Mesendoderm (in vitro differentiated cells): Measurements from ENCODE around the gene ITGAD.
A peak's percentile ranks its signal among the peaks of the same experiment; 100 is the strongest.

Experiments
- DNase-seq: peaks from one replicate; pipeline ENCODE4 v3.0.0; 2013
- H2AK5ac ChIP-seq: 2 replicates; pipeline ENCODE4 v1.6.1; 2013; ENCODE audit warnings: low read length, inconsistent platforms
- H2BK120ac ChIP-seq: 2 replicates; pipeline ENCODE4 v1.6.1; 2013; ENCODE audit warnings: low read depth, mild to moderate bottlenecking, low read length, moderate library complexity, mixed read lengths
- H2BK15ac ChIP-seq: replicated peaks from 2 replicates; pipeline ENCODE4 v1.6.1; 2013; ENCODE audit warnings: low read depth, mild to moderate bottlenecking, moderate library complexity
- H2BK5ac ChIP-seq: 2 replicates; pipeline ENCODE4 v1.6.1; 2013; ENCODE audit warnings: low read length, inconsistent platforms
- H3K18ac ChIP-seq: 2 replicates; pipeline ENCODE4 v1.6.1; 2013; ENCODE audit warnings: mild to moderate bottlenecking, low read length, mixed read lengths
- H3K23ac ChIP-seq: one replicate; pipeline ENCODE4 v1.6.1; 2013; ENCODE audit warnings: low read length
- H3K27ac ChIP-seq: 2 replicates; pipeline ENCODE4 v1.5.1; 2013; ENCODE audit warnings: low read depth, mild to moderate bottlenecking, inconsistent platforms, low read length, moderate library complexity
- H3K27me3 ChIP-seq: 2 replicates; pipeline ENCODE4 v1.6.1; 2013; ENCODE audit warnings: low read length, control low read depth, mild to moderate bottlenecking, inconsistent platforms; ENCODE audit not compliant: insufficient read depth, poor library complexity
- H3K36me3 ChIP-seq: 2 replicates; pipeline ENCODE4 v1.6.1; 2013; ENCODE audit warnings: low read length, inconsistent platforms; ENCODE audit not compliant: control insufficient read depth, insufficient read depth
- H3K4ac ChIP-seq: one replicate; pipeline ENCODE4 v1.6.1; 2013; ENCODE audit warnings: low read depth, mild to moderate bottlenecking, low read length, moderate library complexity
- H3K4me1 ChIP-seq: 2 replicates; pipeline ENCODE4 v1.6.1; 2013; ENCODE audit warnings: low read depth, low read length, inconsistent platforms; ENCODE audit not compliant: control insufficient read depth
- H3K4me2 ChIP-seq: 2 replicates; pipeline ENCODE4 v1.6.1; 2013; ENCODE audit warnings: low read length
- H3K4me3 ChIP-seq: 2 replicates; pipeline ENCODE4 v1.5.1; 2013; ENCODE audit warnings: mild to moderate bottlenecking, low read length
- H3K56ac ChIP-seq: one replicate; pipeline ENCODE4 v1.6.1; 2013; ENCODE audit warnings: low read length
- H3K79me1 ChIP-seq: 2 replicates; pipeline ENCODE4 v1.6.1; 2013; ENCODE audit warnings: low read length, inconsistent platforms
- H3K79me2 ChIP-seq: 2 replicates; pipeline ENCODE4 v1.6.1; 2013; ENCODE audit warnings: mild to moderate bottlenecking, low read length; ENCODE audit not compliant: control insufficient read depth, insufficient read depth
- H3K9ac ChIP-seq: 2 replicates; pipeline ENCODE4 v1.6.1; 2013; ENCODE audit warnings: low read length, inconsistent platforms
- H4K5ac ChIP-seq: one replicate; pipeline ENCODE4 v1.6.1; 2013; ENCODE audit warnings: low read length
- H4K8ac ChIP-seq: one replicate; pipeline ENCODE4 v1.6.1; 2013; ENCODE audit warnings: low read depth, mild to moderate bottlenecking, control low read depth, low read length, moderate library complexity
- WGBS: extraction: QIAGEN DNeasy Blood & Tissue Kit; methylation state at CpG from one replicate; pipeline ENCODE4 v1.1.7; 2013; ENCODE audit warnings: low lambda C conversion rate, missing lambda C conversion rate; ENCODE audit not compliant: insufficient coverage; ENCODE audit errors: extremely low coverage; 5-methylcytosine and 5-hydroxymethylcytosine counted together

ITGAD gene

GRCh38 chr16:31451681-31452351 is 58.7 kb downstream of the ITGAD start:
- H2BK120ac ChIP-seq, result no peak overlapping the region
- H4K5ac ChIP-seq, result no peak overlapping the region
- no peak overlapping the region for H3K56ac ChIP-seq
- H3K36me3 ChIP-seq, result no peaks in the 10 kb centered on the region
- WGBS, result no CpG with 5 or more reads among the region's 11 CpGs
- no peaks in the 10 kb centered on the region for H3K27me3 ChIP-seq
- no peak overlapping the region for H3K4me2 ChIP-seq
- H2BK5ac ChIP-seq, result no peak overlapping the region
- H3K9ac ChIP-seq, result no peak overlapping the region
- H3K18ac ChIP-seq, result no peak overlapping the region
- peak; percentile 94 for DNase-seq
- H3K79me2 ChIP-seq, result peaks cover 8% of the 10 kb centered on the region
- peaks cover 11% of the 10 kb centered on the region for H3K79me1 ChIP-seq
- H4K8ac ChIP-seq, result no peak overlapping the region
- H3K4me1 ChIP-seq, result peaks cover 6% of the 10 kb centered on the region
- H2BK15ac ChIP-seq, result no peak overlapping the region
- H3K27ac ChIP-seq, result no peak overlapping the region
- no peak overlapping the region for H3K4ac ChIP-seq
- H2AK5ac ChIP-seq, result no peak overlapping the region
- H3K4me3 ChIP-seq, result no peak overlapping the region
- no peak overlapping the region for H3K23ac ChIP-seq

- H3K79me2 ChIP-seq, result peaks cover 16% of the 10 kb centered on the region
- no peak overlapping the region for H2BK15ac ChIP-seq
- WGBS, result no CpG with 5 or more reads among the region's 3 CpGs
- H3K4me3 ChIP-seq, result no peak overlapping the region
- H3K4ac ChIP-seq, result no peak overlapping the region
- no peak overlapping the region for H3K9ac ChIP-seq
- H4K8ac ChIP-seq, result no peak overlapping the region
- DNase-seq, result peak; percentile 88
- H3K23ac ChIP-seq, result no peak overlapping the region
- H3K36me3 ChIP-seq, result no peaks in the 10 kb centered on the region
- no peak overlapping the region for H2BK120ac ChIP-seq
- no peak overlapping the region for H4K5ac ChIP-seq
- H3K4me2 ChIP-seq, result no peak overlapping the region
- no peak overlapping the region for H2AK5ac ChIP-seq
- H3K56ac ChIP-seq, result no peak overlapping the region
- no peak overlapping the region for H3K18ac ChIP-seq
- no peaks in the 10 kb centered on the region for H3K27me3 ChIP-seq
- H2BK5ac ChIP-seq, result no peak overlapping the region
- H3K27ac ChIP-seq, result no peak overlapping the region
- peaks cover 7% of the 10 kb centered on the region for H3K4me1 ChIP-seq
- peaks cover 17% of the 10 kb centered on the region for H3K79me1 ChIP-seq
Measured at GRCh38 chr16:31452631-31453106, 59.5 kb downstream of the ITGAD start.

- Histone ChIP-seq H2BK5ac (peak overlapping the region; percentile 1), H3K79me2 (peaks cover 25% of the 10 kb centered on the region), H3K4me2 (no peak overlapping the region), H3K79me1 (peaks cover 24% of the 10 kb centered on the region), H3K9ac (peak overlapping the region; percentile 39), H3K4ac (no peak overlapping the region), H3K27ac (no peak overlapping the region), H3K56ac (peak overlapping the region; percentile 72), H2AK5ac (peak overlapping the region; percentile 74), H4K8ac (no peak overlapping the region), H2BK120ac (no peak overlapping the region), H3K4me1 (peaks cover 10% of the 10 kb centered on the region), H3K36me3 (no peaks in the 10 kb centered on the region), H3K23ac (no peak overlapping the region), H3K4me3 (no peak overlapping the region), H2BK15ac (no peak overlapping the region), H3K27me3 (no peaks in the 10 kb centered on the region), H4K5ac (no peak overlapping the region), H3K18ac (no peak overlapping the region)
- no CpG with 5 or more reads among the region's 20 CpGs for WGBS
- peak; percentile 81 for DNase-seq
Measured at GRCh38 chr16:31453255-31454204, 60.4 kb downstream of the ITGAD start.

- peak; percentile 60 for DNase-seq
- H4K8ac ChIP-seq, result no peak overlapping the region
- H2BK15ac ChIP-seq, result no peak overlapping the region
- no peak overlapping the region for H4K5ac ChIP-seq
- no peak overlapping the region for H2BK120ac ChIP-seq
- H3K9ac ChIP-seq, result peak overlapping the region; percentile 18
- H3K79me1 ChIP-seq, result peaks cover 24% of the 10 kb centered on the region
- H3K56ac ChIP-seq, result peak overlapping the region; percentile 18
- H3K36me3 ChIP-seq, result no peaks in the 10 kb centered on the region
- H3K79me2 ChIP-seq, result peaks cover 25% of the 10 kb centered on the region
- no CpG with 5 or more reads among the region's 17 CpGs for WGBS
- H2BK5ac ChIP-seq, result no peak overlapping the region
- H3K4ac ChIP-seq, result no peak overlapping the region
- H3K27me3 ChIP-seq, result no peaks in the 10 kb centered on the region
- H3K4me2 ChIP-seq, result no peak overlapping the region
- no peak overlapping the region for H3K18ac ChIP-seq
- no peak overlapping the region for H2AK5ac ChIP-seq
- H3K27ac ChIP-seq, result no peak overlapping the region
- no peak overlapping the region for H3K4me3 ChIP-seq
- H3K4me1 ChIP-seq, result peaks cover 12% of the 10 kb centered on the region
- H3K23ac ChIP-seq, result no peak overlapping the region
Measured at GRCh38 chr16:31455601-31456314, 62.6 kb downstream of the ITGAD start.

GRCh38 chr16:31456988-31457360 is 63.8 kb downstream of the ITGAD start:
- Histone ChIP-seq H2BK120ac (no peak overlapping the region), H2BK15ac (no peak overlapping the region), H3K79me2 (peaks cover 25% of the 10 kb centered on the region), H3K27me3 (no peaks in the 10 kb centered on the region), H3K4me1 (peaks cover 12% of the 10 kb centered on the region), H4K8ac (no peak overlapping the region), H3K9ac (peak overlapping the region; percentile 19), H3K23ac (no peak overlapping the region), H2BK5ac (no peak overlapping the region), H3K79me1 (peaks cover 24% of the 10 kb centered on the region), H4K5ac (no peak overlapping the region), H3K56ac (no peak overlapping the region), H3K36me3 (no peaks in the 10 kb centered on the region), H3K18ac (no peak overlapping the region), H3K27ac (no peak overlapping the region), H3K4me3 (no peak overlapping the region), H2AK5ac (no peak overlapping the region), H3K4me2 (no peak overlapping the region), H3K4ac (no peak overlapping the region)
- DNase-seq, result peak; percentile 17
- WGBS, result no CpG with 5 or more reads among the region's 8 CpGs
